Cardiac muscle cell (in vitro differentiated cells and primary cell): ENCODE results near the gene COL7A1. TPM values are rescaled to one million over a fixed set of nuclear protein-coding genes. Genes with fewer than 3 reads are reported as not detected.

ENCODE experiments used
- DNase-seq, 2 donors: peaks; one replicate each; pipeline versions ENCODE4 v3.0.0 to v3.0.0-alpha.2; 2010 to 2017; ENCODE audit warnings: low read depth in 1 of 2, low spot score in 1 of 2
- H3K27ac ChIP-seq: fragments of 200-600 bp; sonication (generic); 2 replicates; pipeline ENCODE4 v1.5.1; 2016
- H3K27me3 ChIP-seq: fragments of 200-600 bp; sonication (generic); 2 replicates; pipeline ENCODE4 v1.6.0; 2016; ENCODE audit warnings: control low read depth
- H3K36me3 ChIP-seq: fragments of 200-600 bp; sonication (generic); 2 replicates; pipeline ENCODE4 v1.5.1; 2016; ENCODE audit warnings: control low read depth
- H3K4me1 ChIP-seq: fragments of 200-600 bp; sonication (generic); 2 replicates; pipeline ENCODE4 v1.8.1; 2017; ENCODE audit warnings: low read depth, mild to moderate bottlenecking, mixed run types
- H3K4me3 ChIP-seq: fragments of 200-600 bp; sonication (generic); 2 replicates; pipeline ENCODE4 v1.5.1; 2016; ENCODE audit warnings: mild to moderate bottlenecking
- H3K9me3 ChIP-seq: fragments of 200-600 bp; sonication (generic); 2 replicates; pipeline ENCODE4 v1.5.1; 2017; ENCODE audit warnings: low read depth, mild to moderate bottlenecking, control low read depth
- polyA plus RNA-seq: library from polyadenylated mRNA; unstranded; fragments of >200 nt; fragmentation: Nextera tagmentation; extraction: Ambion mirVana; gene quantifications from 2 replicates; pipeline ENCODE4 v1.2.1, GENCODE V29; 2016
- total RNA-seq: library from RNA; depleted of rRNA; stranded (reverse); fragments of >200 nt; gene quantifications from 2 replicates; pipeline ENCODE4 v1.2.3, GENCODE V29; 2016
- TF ChIP-seq, protein P1 (sequence below): IDR thresholded peaks from 2 replicates; pipeline ENCODE4 v1.5.1; 2012; ENCODE audit warnings: low read depth, mild to moderate bottlenecking, low read length

The COL7A1 gene
- total and polyA plus RNA-seq, 2 experiments from 2014 or later = 53.8 to 63.0 TPM

DNA sequence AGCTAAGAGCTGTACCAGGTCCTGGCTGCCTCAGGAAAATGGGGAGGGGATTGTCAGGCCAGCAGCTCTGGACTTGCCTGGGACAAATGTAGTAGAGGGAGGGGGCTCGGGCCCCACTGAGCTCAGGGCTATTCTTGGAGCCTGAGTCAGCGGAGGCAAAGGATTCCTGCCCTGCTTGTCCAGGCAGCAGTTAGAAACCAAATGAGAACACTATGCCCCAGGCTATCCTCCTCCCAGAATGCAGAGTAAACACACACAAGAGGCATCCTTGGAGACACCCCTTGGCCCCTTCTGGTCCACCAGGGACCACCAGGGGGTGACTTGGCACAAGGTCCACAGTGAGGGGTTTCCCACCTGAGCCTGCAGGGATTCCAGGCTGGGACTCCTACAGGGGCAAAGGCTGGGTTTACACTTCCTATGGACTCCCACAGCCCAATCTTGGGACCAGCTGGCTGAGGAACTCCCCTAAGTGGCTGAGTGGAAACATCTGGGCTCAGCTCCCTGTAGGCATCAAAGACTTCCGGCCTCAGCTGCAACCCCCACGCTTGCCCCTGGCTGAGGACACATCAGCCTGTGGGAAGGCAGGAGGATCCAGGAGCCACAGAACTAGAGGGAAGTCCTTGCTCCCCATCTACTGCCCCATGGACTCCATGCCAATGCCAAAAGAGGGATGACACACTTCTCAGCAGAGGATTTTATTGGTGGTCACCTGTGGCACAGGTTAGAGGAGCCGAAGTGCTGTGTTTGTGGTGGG lies 3.4 kb upstream of the COL7A1 start:
- Histone ChIP-seq H3K9me3 (no peaks in the 10 kb centered on the region), H3K36me3 (peaks cover 36% of the 10 kb centered on the region), H3K4me1 (peaks cover 6% of the 10 kb centered on the region), H3K27me3 (no peaks in the 10 kb centered on the region), H3K27ac (peak overlapping the region; percentile 81), H3K4me3 (no peak overlapping the region)
- TF ChIP-seq, protein P1, sequence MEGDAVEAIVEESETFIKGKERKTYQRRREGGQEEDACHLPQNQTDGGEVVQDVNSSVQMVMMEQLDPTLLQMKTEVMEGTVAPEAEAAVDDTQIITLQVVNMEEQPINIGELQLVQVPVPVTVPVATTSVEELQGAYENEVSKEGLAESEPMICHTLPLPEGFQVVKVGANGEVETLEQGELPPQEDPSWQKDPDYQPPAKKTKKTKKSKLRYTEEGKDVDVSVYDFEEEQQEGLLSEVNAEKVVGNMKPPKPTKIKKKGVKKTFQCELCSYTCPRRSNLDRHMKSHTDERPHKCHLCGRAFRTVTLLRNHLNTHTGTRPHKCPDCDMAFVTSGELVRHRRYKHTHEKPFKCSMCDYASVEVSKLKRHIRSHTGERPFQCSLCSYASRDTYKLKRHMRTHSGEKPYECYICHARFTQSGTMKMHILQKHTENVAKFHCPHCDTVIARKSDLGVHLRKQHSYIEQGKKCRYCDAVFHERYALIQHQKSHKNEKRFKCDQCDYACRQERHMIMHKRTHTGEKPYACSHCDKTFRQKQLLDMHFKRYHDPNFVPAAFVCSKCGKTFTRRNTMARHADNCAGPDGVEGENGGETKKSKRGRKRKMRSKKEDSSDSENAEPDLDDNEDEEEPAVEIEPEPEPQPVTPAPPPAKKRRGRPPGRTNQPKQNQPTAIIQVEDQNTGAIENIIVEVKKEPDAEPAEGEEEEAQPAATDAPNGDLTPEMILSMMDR = no peak
- DNase-seq = peak; percentile 33 to 95

DNA sequence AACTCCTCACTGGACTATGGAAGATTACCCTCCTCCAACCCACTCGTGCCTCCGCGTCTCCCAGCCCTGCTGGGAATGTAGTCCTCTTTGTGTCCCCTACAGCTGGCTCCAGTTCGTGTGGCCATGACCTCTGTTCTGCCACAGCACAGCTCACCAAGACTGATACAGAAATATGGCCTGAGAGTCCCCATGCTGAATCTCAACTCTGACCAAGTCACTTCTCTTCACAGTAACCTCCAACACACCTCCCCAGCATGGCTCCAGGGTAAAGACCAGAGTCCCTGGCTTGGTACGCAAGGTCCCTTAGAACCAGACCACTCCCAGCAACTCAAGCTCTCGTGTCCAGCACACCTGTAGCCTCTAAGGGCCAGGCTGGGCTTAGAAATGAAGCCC lies 2.3 kb upstream of the COL7A1 start:
- TF ChIP-seq, protein P1 = no peak
- Histone ChIP-seq H3K4me3 (no peak overlapping the region), H3K27me3 (no peaks in the 10 kb centered on the region), H3K36me3 (peaks cover 25% of the 10 kb centered on the region), H3K4me1 (peaks cover 6% of the 10 kb centered on the region), H3K9me3 (no peaks in the 10 kb centered on the region), H3K27ac (peak overlapping the region; percentile 81)
- no peak for DNase-seq

DNA sequence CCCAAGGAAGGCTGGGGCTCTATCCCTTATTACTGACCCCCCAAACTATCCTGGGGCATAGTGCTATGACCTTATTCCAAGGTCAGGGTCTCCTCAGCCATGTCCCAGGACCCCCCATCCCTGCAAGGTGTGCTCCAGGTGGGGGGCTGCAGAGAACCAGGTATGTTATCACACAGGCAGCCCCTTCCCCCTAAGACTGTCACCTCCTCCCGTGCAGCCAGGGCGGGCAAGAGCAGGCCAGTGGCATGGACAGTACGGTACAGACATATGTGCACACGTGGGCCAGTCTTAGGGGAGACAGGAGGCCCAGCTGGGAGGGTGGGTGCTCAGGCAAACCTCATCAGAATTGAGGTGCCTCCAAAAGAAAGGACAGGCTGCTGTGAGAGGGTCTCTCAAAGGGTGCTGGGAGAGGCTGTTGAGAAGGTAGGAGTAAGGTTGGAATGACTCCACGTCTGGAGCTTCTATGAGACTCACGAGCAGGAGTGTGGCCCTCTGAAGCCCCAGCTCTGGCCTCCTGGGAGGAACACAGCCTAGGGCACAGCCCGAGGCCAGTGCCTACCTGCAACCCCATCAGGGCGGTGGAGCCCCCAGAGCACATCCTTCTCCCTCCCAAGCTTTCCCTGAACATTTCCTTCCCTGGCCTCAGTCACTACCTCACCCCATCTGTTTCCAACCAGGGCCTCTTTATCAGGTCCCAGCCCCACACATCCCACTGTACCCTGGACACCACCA lies 1.7 kb upstream of the COL7A1 start:
- Histone ChIP-seq H3K27ac (peak overlapping the region; percentile 81), H3K4me1 (peaks cover 6% of the 10 kb centered on the region), H3K4me3 (no peak overlapping the region), H3K27me3 (no peaks in the 10 kb centered on the region), H3K9me3 (no peaks in the 10 kb centered on the region), H3K36me3 (peaks cover 25% of the 10 kb centered on the region)
- TF ChIP-seq, protein P1 = no peak
- DNase-seq = no peak

GRCh38 chr3:48596157-48596556 lies 1.0 kb upstream of the COL7A1 start:
- TF ChIP-seq, protein P1 = no peak
- no peak for DNase-seq
- peaks cover 19% of the 10 kb centered on the region for H3K36me3 ChIP-seq
- no peak overlapping the region for H3K4me3 ChIP-seq
- H3K4me1 ChIP-seq = peaks cover 6% of the 10 kb centered on the region
- H3K27ac ChIP-seq = peak overlapping the region; percentile 81
- no peaks in the 10 kb centered on the region for H3K9me3 ChIP-seq
- H3K27me3 ChIP-seq = no peaks in the 10 kb centered on the region

- peak in 1 of 2 donors; percentile 67 for DNase-seq
- Histone ChIP-seq H3K4me3 (no peak overlapping the region), H3K9me3 (no peaks in the 10 kb centered on the region), H3K27me3 (no peaks in the 10 kb centered on the region), H3K4me1 (peaks cover 6% of the 10 kb centered on the region), H3K27ac (peak overlapping the region; percentile 81), H3K36me3 (peaks cover 14% of the 10 kb centered on the region)
- TF ChIP-seq, protein P1 = no peak
Measured at GRCh38 chr3:48595526-48596121, 495 bp upstream of the COL7A1 start.
